Measurements from ENCODE around the gene RPL7A. TPM values are rescaled to one million over a fixed set of nuclear protein-coding genes. Genes with fewer than 3 reads are reported as not detected.
"Not testable (repeated sequence)": the region's sequence is repeated elsewhere in the genome, so short reads cannot be mapped to it uniquely, and the experiment has no call there.

The RPL7A gene
- polyA plus RNA-seq, 1 experiment: 3,329 TPM

GRCh38 chr9:133390713-133391112 lies 42.7 kb downstream of the RPL7A start:
- no peak for TF ChIP-seq CTCF (IDR thresholded peaks at IDR 0.05; ENCODE audit: insufficient read depth, low read depth, low read length)
- Histone ChIP-seq H3K27me3 (ENCODE audit: control insufficient read depth, insufficient read depth, low read length) (peaks cover 5% of the 10 kb centered on the region), H3K36me3 (ENCODE audit: control insufficient read depth, insufficient read depth, low read length) (no peaks in the 10 kb centered on the region), H3K4me3 (ENCODE audit: low read depth, low read length) (no peak overlapping the region)
- DNase-seq (ENCODE audit: low read depth): no peak
- ChIA-PET CTCF (interaction anchor here (0.6 kb wide), 1 partner anchor 213 kb away, joined by 3 read pairs; no protein-coding TSS in a partner anchor), POLR2A (no interaction called here)

- POLR2A ChIA-PET; H3K36me3 ChIP-seq (ENCODE audit: control insufficient read depth, insufficient read depth, low read length); H3K27me3 ChIP-seq (ENCODE audit: control insufficient read depth, insufficient read depth, low read length); CTCF ChIA-PET; H3K4me3 ChIP-seq (ENCODE audit: low read depth, low read length); DNase-seq (ENCODE audit: low read depth): not testable (repeated sequence)
These were observed 43.4 kb downstream of the RPL7A start for GRCh38 chr9:133391449-133391848.

DNA sequence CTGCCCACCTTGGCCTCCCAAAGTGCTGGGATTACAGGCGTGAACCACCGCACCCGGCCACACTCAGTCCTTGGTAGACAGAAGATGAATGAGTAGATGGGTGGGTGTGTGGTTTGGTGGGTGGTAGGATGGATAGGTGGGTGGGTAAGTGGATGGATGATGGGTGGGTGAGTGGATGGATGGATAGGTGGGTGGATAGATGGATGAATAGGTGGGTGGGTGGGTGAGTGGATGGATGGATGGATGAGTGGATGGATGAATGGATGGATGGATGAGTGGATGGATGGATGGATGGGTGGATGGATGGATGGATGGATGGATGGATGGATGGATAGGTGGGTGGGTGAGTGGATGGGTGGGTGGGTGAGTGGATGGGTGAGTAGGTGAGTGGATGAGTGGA lies 44.3 kb downstream of the RPL7A start:
- H3K27me3 ChIP-seq (ENCODE audit: control insufficient read depth, insufficient read depth, low read length); H3K4me3 ChIP-seq (ENCODE audit: low read depth, low read length); POLR2A ChIA-PET; H3K36me3 ChIP-seq (ENCODE audit: control insufficient read depth, insufficient read depth, low read length); DNase-seq (ENCODE audit: low read depth); CTCF ChIA-PET: not testable (repeated sequence)

DNA sequence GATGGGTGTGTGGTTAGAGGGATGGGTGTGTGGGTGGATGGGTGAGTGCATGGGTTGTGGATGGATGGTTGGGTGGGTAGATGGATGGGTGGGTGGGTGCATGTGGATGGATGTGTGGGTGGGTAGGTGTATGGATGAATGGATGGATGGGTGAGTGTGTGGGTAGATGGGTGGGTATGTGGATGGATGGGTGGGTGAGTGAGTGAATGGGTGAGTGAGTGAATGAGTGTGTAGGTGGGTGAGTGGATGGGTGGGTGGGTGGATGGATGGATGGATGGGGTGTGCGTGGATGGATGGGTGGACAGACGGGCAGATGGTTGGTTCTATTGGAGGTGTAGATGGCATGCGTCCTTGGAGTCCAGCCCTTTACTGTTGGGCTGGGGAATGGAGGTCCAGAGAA lies 45.4 kb downstream of the RPL7A start:
- Histone ChIP-seq H3K4me3 (ENCODE audit: low read depth, low read length) (no peak overlapping the region), H3K27me3 (ENCODE audit: control insufficient read depth, insufficient read depth, low read length) (peaks cover 13% of the 10 kb centered on the region), H3K36me3 (ENCODE audit: control insufficient read depth, insufficient read depth, low read length) (no peaks in the 10 kb centered on the region)
- no peak for TF ChIP-seq CTCF (IDR thresholded peaks at IDR 0.05; ENCODE audit: insufficient read depth, low read depth, low read length)
- no peak for DNase-seq (ENCODE audit: low read depth)
- ChIA-PET POLR2A (no interaction called here), CTCF (no interaction called here)

- CTCF ChIA-PET: interaction anchor here (0.9 to 1.7 kb wide), 2 partner anchors 8 to 89 kb away, joined by 3 to 5 read pairs; no protein-coding TSS in a partner anchor
- POLR2A ChIA-PET: no interaction called here
- Histone ChIP-seq H3K27me3 (ENCODE audit: control insufficient read depth, insufficient read depth, low read length) (peaks cover 13% of the 10 kb centered on the region), H3K36me3 (ENCODE audit: control insufficient read depth, insufficient read depth, low read length) (no peaks in the 10 kb centered on the region), H3K4me3 (ENCODE audit: low read depth, low read length) (no peak overlapping the region)
- TF ChIP-seq CTCF (IDR thresholded peaks at IDR 0.05; ENCODE audit: insufficient read depth, low read depth, low read length): no peak
- no peak for DNase-seq (ENCODE audit: low read depth)
These were observed 46.8 kb downstream of the RPL7A start for GRCh38 chr9:133394687-133395271.

DNA sequence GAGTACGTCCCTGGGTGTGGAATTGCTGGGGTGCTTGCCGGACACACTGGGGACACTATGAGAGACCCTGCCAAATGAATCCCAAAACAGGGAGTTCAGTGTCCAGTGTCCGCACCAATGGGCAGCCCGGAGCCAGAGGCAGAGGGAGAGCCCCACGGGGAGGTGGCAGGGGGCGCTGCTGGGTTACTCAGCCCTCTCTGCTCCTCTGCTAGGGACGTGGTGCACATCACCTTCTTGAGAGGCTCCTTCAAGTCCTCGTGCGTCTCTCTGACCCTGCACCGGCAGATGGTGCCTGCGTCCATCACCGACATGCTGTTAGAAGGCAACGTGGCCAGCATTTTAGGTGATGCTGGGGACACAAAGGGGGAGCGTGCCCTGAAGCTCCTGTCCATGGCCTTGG lies 48.9 kb downstream of the RPL7A start:
- POLR2A ChIA-PET: no interaction called here
- TF ChIP-seq CTCF (IDR thresholded peaks at IDR 0.05; ENCODE audit: insufficient read depth, low read depth, low read length): peak; percentile 44
- CTCF ChIA-PET: interaction anchor here (1.4 kb wide), 2 partner anchors 11 to 99 kb away, joined by 4 to 5 read pairs; no protein-coding TSS in a partner anchor

More for the DNA sequence above, 48.9 kb downstream of the RPL7A start:
- no peak for DNase-seq (ENCODE audit: low read depth)
- Histone ChIP-seq H3K36me3 (ENCODE audit: control insufficient read depth, insufficient read depth, low read length) (peaks cover 3% of the 10 kb centered on the region; the same call in 1 of the 2 replicates), H3K4me3 (ENCODE audit: low read depth, low read length) (no peak overlapping the region), H3K27me3 (ENCODE audit: control insufficient read depth, insufficient read depth, low read length) (peaks cover 13% of the 10 kb centered on the region)

Measured in BJ (cell line).